ENCODE results near the gene TGFBR3. TPM values are rescaled to one million over a fixed set of nuclear protein-coding genes. Genes with fewer than 3 reads are reported as not detected.

Gene TGFBR3
- total and polyA plus RNA-seq, 2 of the 8 experiments (the other 6 are each of a cell fraction or from before 2014, with no cell fraction given) = 2.0 to 6.1 TPM

- H2BK15ac ChIP-seq (ENCODE audit: low read length) = no peak overlapping the region
- FAIRE-seq (no peak), DNase-seq (ENCODE audit: low read depth in 1 of 2, low spot score in 2 of 2) (no peak)
- H3K27me3 ChIP-seq (replicated peaks in 1 of 4; ENCODE audit: control insufficient read depth in 3 of 4, extremely low read depth in 1 of 4, insufficient read depth in 3 of 4, low read length in 3 of 4) = no peaks in the 10 kb centered on the region
- H2AK5ac ChIP-seq (ENCODE audit: low read depth, low read length) = no peak overlapping the region
- H3K14ac ChIP-seq (ENCODE audit: insufficient read length) = no peak overlapping the region
- ChIA-PET POLR2A (ENCODE audit: partially characterized antibody) (no interaction called here), CTCF (ENCODE audit: partially characterized antibody) (interaction anchor here (1.0 kb wide), 1 partner anchor 67 kb away, joined by 3 read pairs; no protein-coding TSS in a partner anchor)
- no peak overlapping the region for H3K4me3 ChIP-seq (ENCODE audit: extremely low read depth in 1 of 4, insufficient read depth in 2 of 4, low read depth in 3 of 4, low read length in 4 of 4)
- H3K56ac ChIP-seq (replicated peaks; ENCODE audit: insufficient read length, low read depth, low read length) = no peak overlapping the region
- H4K5ac ChIP-seq (ENCODE audit: insufficient read length, low read depth, low read length) = no peak overlapping the region
- no peaks in the 10 kb centered on the region for H4K20me1 ChIP-seq (replicated peaks in 1 of 2; ENCODE audit: control insufficient read depth in 1 of 2, insufficient read depth in 2 of 2, low read length in 2 of 2)
- no peak overlapping the region for H4K8ac ChIP-seq (ENCODE audit: extremely low read depth, insufficient read depth, low read length)
- no peaks in the 10 kb centered on the region for H3K79me2 ChIP-seq (ENCODE audit: control insufficient read depth in 1 of 2, insufficient read depth in 2 of 2, low read length in 2 of 2)
- H3K36me3 ChIP-seq (ENCODE audit: control insufficient read depth in 2 of 4, insufficient read depth in 4 of 4, low read length in 3 of 4) = no peaks in the 10 kb centered on the region
- H2BK20ac ChIP-seq (ENCODE audit: low read length) = no peak overlapping the region
- no peak overlapping the region for H2BK120ac ChIP-seq (replicated peaks; ENCODE audit: low read depth, low read length)
- no peak overlapping the region for H3K4me2 ChIP-seq (ENCODE audit: insufficient read depth in 1 of 2, low read depth in 2 of 2, low read length in 2 of 2)
- H4K91ac ChIP-seq (replicated peaks; ENCODE audit: insufficient read length, low read length) = no peak overlapping the region
- H3K18ac ChIP-seq (ENCODE audit: extremely low read depth, low read length) = no peak overlapping the region
- H2BK12ac ChIP-seq (ENCODE audit: low read depth, low read length) = no peak overlapping the region
- H3K4ac ChIP-seq (replicated peaks; ENCODE audit: insufficient read length, low read depth, low read length) = no peak overlapping the region
- WGBS, 2 experiments (ENCODE audit: extremely low coverage in 1 of 2, insufficient coverage in 1 of 2, insufficient read length in 1 of 2, insufficient replicate concordance in 2 of 2, low coverage in 1 of 2, low lambda C conversion rate in 2 of 2, missing lambda C conversion rate in 1 of 2) = 92% methylated on average over 2 of the region's 2 CpGs; no CpG with 5 or more reads in 1 of the 2 experiments
- no peak overlapping the region for H3K27ac ChIP-seq (ENCODE audit: low read depth, low read length)
- no peak overlapping the region for H2BK5ac ChIP-seq (ENCODE audit: low read depth, low read length)
- no peaks in the 10 kb centered on the region; a peak in 1 of 4 replicates for H3K9me3 ChIP-seq (ENCODE audit: insufficient read depth in 2 of 2, low read depth in 1 of 2, low read length in 1 of 2)
- no peak overlapping the region for H3K23ac ChIP-seq (ENCODE audit: insufficient read length)
- no peaks in the 10 kb centered on the region for H3K23me2 ChIP-seq (ENCODE audit: low read depth, low read length)
- H3K9ac ChIP-seq (replicated peaks in 1 of 4; ENCODE audit: extremely low read depth in 1 of 4, low read depth in 3 of 4, low read length in 3 of 4) = no peak overlapping the region
- no peak overlapping the region for H2AFZ ChIP-seq (ENCODE audit: low read length)
- peaks cover 0 to 3% (median 0%) of the 10 kb centered on the region in 4 experiments; a peak in 1 of 7 replicates for H3K4me1 ChIP-seq (replicated peaks in 1 of 4; ENCODE audit: control insufficient read depth in 3 of 4, insufficient read depth in 4 of 4, low read length in 3 of 4)
- H3K79me1 ChIP-seq (ENCODE audit: low read depth, low read length) = no peaks in the 10 kb centered on the region
- TF ChIP-seq TAF1 (IDR thresholded peaks at IDR 0.05; ENCODE audit: low read depth, low read length) (no peak), CBX5 (IDR thresholded peaks at IDR 0.05; ENCODE audit: low read depth, low read length) (no peak), BCL11A (IDR thresholded peaks at IDR 0.05; ENCODE audit: low read depth in 2 of 2, low read length in 2 of 2) (no peak), EGR1 (IDR thresholded peaks at IDR 0.05; ENCODE audit: borderline replicate concordance, low read depth, low read length) (no peak), JUN (IDR thresholded peaks at IDR 0.05; ENCODE audit: low read depth, low read length) (no peak), RFX5 (IDR thresholded peaks at IDR 0.05; ENCODE audit: borderline replicate concordance, low read depth, low read length) (no peak), SIN3A (conservative IDR thresholded peaks at IDR 0.05 in 1 of 2, IDR thresholded peaks at IDR 0.05 in 1 of 2; ENCODE audit: low read depth in 1 of 2, low read length in 2 of 2) (no peak), RNF2 (IDR thresholded peaks at IDR 0.05; ENCODE audit: borderline replicate concordance, low read depth, low read length, missing control alignments, poor library complexity, severe bottlenecking) (no peak), SUZ12 (IDR thresholded peaks at IDR 0.05; ENCODE audit: low read length) (no peak), ATF2 (IDR thresholded peaks at IDR 0.05; ENCODE audit: low read length) (no peak)
Observed at GRCh38 chr1:91697416-91697815, 188.5 kb downstream of the TGFBR3 start.

Data from H1 (cell line).